Colonic mucosa (tissue), 4 donors: Measurements from ENCODE around the gene GATA2. TPM values are rescaled to one million over a fixed set of nuclear protein-coding genes. Genes with fewer than 3 reads are reported as not detected.

Source experiments
- DNase-seq: peaks from one replicate; pipeline ENCODE4 v3.0.0-alpha.2; 2020
- H3K27ac ChIP-seq: fragments of 200-600 bp; one replicate; pipeline ENCODE4 v1.8.0; 2021
- H3K27me3 ChIP-seq: fragments of 200-600 bp; one replicate; pipeline ENCODE4 v1.8.0; 2021
- H3K36me3 ChIP-seq: fragments of 200-600 bp; one replicate; pipeline ENCODE4 v1.8.0; 2021
- H3K4me1 ChIP-seq: fragments of 200-600 bp; one replicate; pipeline ENCODE4 v1.8.0; 2021; ENCODE audit warnings: mild to moderate bottlenecking
- H3K4me3 ChIP-seq: fragments of 200-600 bp; one replicate; pipeline ENCODE4 v1.8.0; 2021
- H3K9ac ChIP-seq, 2 donors: one replicate each; pipeline ENCODE4 v1.7.0; 2013; ENCODE audit warnings: control low read depth in 2 of 2, low read depth in 2 of 2, low read length in 2 of 2
- H3K9me3 ChIP-seq: fragments of 200-600 bp; one replicate; pipeline ENCODE4 v1.8.0; 2021
- intact Hi-C: fragments of 100-400 bp; cut with DNase I; formaldehyde crosslinking; loops from one replicate; pipeline ENCODE4 v1.14.1; 2022
- total RNA-seq, 2 donors: library from RNA; stranded (reverse); fragmentation: NEBNext Ultra II Directional in 1 of 2; extraction: Animal tissue kit (Norgen Biotek cat#: 25700) in 1 of 2; gene quantifications; one replicate each; pipeline ENCODE4 v1.2.1, GENCODE V29; 2021
- TF ChIP-seq, protein P1 (sequence below): fragments of 200-600 bp; IDR thresholded peaks from one replicate; pipeline ENCODE4 v1.8.0; 2022; ENCODE audit warnings: antibody characterized with exemption, mild to moderate bottlenecking
- donor health status: healthy.
- donor health status: DM: no; HTN: no; CAD: no.
- donor health status: DM: no; HTN: no; CAD: no.

Gene GATA2
- total RNA-seq, 2 donors from 2014 or later, result 5.8 to 8.1 TPM

DNA sequence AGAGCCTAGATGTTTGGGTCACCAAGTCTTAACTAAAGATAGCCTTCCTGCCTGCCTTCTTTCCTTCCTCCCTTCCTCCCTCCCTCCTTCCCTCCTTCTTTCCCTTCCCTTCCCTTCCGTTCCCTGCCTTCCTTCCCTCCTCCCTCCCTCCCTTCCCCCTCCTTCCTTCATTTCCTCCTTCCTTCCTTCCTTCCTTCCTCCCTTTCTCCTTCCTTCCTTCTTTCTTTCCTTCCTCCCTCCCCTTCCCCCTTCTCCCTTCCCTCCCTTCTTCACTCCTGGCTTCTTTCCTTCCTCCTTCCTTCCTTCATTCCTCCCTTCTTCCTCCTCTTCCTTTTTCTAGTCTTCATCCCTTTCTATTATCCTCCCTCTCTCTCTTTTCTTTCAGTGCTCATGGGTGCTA is 28.3 kb downstream of the GATA2 start:
- Histone ChIP-seq H3K9ac (no peak overlapping the region), H3K27ac (no peak overlapping the region), H3K4me1 (no peaks in the 10 kb centered on the region), H3K4me3 (no peak overlapping the region), H3K36me3 (no peaks in the 10 kb centered on the region), H3K9me3 (no peaks in the 10 kb centered on the region), H3K27me3 (no peaks in the 10 kb centered on the region)
- intact Hi-C loops, result no loop called here
- TF ChIP-seq, protein P1, sequence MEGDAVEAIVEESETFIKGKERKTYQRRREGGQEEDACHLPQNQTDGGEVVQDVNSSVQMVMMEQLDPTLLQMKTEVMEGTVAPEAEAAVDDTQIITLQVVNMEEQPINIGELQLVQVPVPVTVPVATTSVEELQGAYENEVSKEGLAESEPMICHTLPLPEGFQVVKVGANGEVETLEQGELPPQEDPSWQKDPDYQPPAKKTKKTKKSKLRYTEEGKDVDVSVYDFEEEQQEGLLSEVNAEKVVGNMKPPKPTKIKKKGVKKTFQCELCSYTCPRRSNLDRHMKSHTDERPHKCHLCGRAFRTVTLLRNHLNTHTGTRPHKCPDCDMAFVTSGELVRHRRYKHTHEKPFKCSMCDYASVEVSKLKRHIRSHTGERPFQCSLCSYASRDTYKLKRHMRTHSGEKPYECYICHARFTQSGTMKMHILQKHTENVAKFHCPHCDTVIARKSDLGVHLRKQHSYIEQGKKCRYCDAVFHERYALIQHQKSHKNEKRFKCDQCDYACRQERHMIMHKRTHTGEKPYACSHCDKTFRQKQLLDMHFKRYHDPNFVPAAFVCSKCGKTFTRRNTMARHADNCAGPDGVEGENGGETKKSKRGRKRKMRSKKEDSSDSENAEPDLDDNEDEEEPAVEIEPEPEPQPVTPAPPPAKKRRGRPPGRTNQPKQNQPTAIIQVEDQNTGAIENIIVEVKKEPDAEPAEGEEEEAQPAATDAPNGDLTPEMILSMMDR, result no peak
- no peak for DNase-seq

- TF ChIP-seq, protein P1, result no peak
- intact Hi-C loops, result no loop called here
- Histone ChIP-seq H3K36me3 (no peaks in the 10 kb centered on the region), H3K9me3 (no peaks in the 10 kb centered on the region), H3K4me1 (no peaks in the 10 kb centered on the region), H3K27ac (no peak overlapping the region), H3K27me3 (no peaks in the 10 kb centered on the region), H3K4me3 (no peak overlapping the region), H3K9ac (no peak overlapping the region)
- DNase-seq, result no peak
Measured at GRCh38 chr3:128464188-128464587, 28.8 kb downstream of the GATA2 start.

GRCh38 chr3:128463771-128464170 is 29.2 kb downstream of the GATA2 start:
- H3K27me3 ChIP-seq, result no peaks in the 10 kb centered on the region
- no peak overlapping the region for H3K9ac ChIP-seq
- TF ChIP-seq, protein P1, result no peak
- intact Hi-C loops, result no loop called here
- no peak for DNase-seq
- no peaks in the 10 kb centered on the region for H3K36me3 ChIP-seq
- no peaks in the 10 kb centered on the region for H3K4me1 ChIP-seq
- no peak overlapping the region for H3K4me3 ChIP-seq
- H3K9me3 ChIP-seq, result no peaks in the 10 kb centered on the region
- no peak overlapping the region for H3K27ac ChIP-seq

DNA sequence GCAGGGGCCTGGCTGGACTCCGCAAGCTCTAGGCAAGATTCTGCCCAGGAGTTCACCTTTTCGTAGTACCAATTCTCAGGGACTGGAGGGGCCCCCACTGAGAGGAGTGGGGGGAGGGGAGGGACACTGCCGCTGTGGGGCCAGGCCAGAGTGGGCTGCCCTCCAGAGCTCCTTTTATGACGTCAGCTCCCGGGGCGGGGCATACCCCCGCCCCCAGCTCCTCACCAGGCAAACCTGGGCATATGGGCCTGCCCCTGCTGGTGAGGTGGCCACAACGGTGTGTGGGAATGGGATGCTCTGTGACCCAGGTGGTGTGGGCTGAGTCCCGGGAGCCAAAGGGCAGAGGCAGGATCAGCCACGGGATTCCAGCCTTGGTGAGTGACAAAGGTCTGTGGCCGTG is 29.6 kb downstream of the GATA2 start:
- H3K9me3 ChIP-seq, result no peaks in the 10 kb centered on the region
- DNase-seq, result no peak
- no peak overlapping the region for H3K27ac ChIP-seq
- no peak overlapping the region for H3K9ac ChIP-seq
- H3K36me3 ChIP-seq, result no peaks in the 10 kb centered on the region
- intact Hi-C loops, result no loop called here
- H3K4me1 ChIP-seq, result no peaks in the 10 kb centered on the region
- H3K27me3 ChIP-seq, result no peaks in the 10 kb centered on the region
- no peak overlapping the region for H3K4me3 ChIP-seq
- TF ChIP-seq, protein P1, result no peak

DNA sequence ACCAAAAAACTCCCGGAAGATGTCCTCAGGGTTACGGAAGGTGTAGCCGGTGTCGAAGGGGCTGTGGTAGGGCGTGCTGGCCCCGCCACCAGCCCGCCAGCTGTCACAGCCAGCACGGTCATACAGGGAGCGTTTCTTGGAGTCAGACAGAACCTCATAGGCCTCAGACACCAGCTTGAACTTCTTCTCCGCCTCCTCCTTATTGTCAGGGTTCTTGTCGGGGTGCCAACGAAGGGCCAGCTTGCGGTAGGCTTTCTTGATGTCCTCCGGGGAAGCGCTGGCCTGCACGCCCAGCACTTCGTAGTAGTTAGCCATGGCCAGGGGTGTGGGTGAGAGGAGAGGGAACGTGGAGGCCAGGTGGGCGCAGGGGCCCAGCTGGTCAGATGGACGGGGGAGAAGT is 30.1 kb downstream of the GATA2 start:
- intact Hi-C loops, result no loop called here
- Histone ChIP-seq H3K27ac (no peak overlapping the region), H3K36me3 (no peaks in the 10 kb centered on the region), H3K4me3 (no peak overlapping the region), H3K4me1 (no peaks in the 10 kb centered on the region), H3K9ac (no peak overlapping the region), H3K27me3 (no peaks in the 10 kb centered on the region), H3K9me3 (no peaks in the 10 kb centered on the region)
- TF ChIP-seq, protein P1, result no peak
- no peak for DNase-seq
